Coronary artery (tissue), 2 donors: ENCODE measurements around the gene TELO2.

Experiments used
- DNase-seq: peaks from one replicate; pipeline ENCODE4 v3.0.0-alpha.2; 2017; ENCODE audit warnings: low spot score
- H3K27ac ChIP-seq, 2 donors: fragments of 200-600 bp; sonication (generic); one replicate each; pipeline ENCODE4 v1.5.1; 2016 to 2019
- H3K4me3 ChIP-seq: fragments of 200-600 bp; sonication (generic); 2 replicates; pipeline ENCODE4 v1.5.1; 2016; ENCODE audit warnings: mild to moderate bottlenecking, moderate library complexity
- TF ChIP-seq, protein P1 (sequence below): fragments of 200-600 bp; sonication (generic); IDR thresholded peaks from one replicate; pipeline ENCODE4 v1.5.1; 2019; ENCODE audit warnings: antibody characterized with exemption

Gene TELO2

GRCh38 chr16:1446296-1447080, 46.7 kb upstream of the TELO2 start:
- DNase-seq = no peak
- no peak overlapping the region for H3K4me3 ChIP-seq

GRCh38 chr16:1447965-1448364, 45.2 kb upstream of the TELO2 start:
- Histone ChIP-seq H3K4me3 (no peak overlapping the region), H3K27ac (no peak overlapping the region)
- no peak for DNase-seq
- TF ChIP-seq, protein P1, sequence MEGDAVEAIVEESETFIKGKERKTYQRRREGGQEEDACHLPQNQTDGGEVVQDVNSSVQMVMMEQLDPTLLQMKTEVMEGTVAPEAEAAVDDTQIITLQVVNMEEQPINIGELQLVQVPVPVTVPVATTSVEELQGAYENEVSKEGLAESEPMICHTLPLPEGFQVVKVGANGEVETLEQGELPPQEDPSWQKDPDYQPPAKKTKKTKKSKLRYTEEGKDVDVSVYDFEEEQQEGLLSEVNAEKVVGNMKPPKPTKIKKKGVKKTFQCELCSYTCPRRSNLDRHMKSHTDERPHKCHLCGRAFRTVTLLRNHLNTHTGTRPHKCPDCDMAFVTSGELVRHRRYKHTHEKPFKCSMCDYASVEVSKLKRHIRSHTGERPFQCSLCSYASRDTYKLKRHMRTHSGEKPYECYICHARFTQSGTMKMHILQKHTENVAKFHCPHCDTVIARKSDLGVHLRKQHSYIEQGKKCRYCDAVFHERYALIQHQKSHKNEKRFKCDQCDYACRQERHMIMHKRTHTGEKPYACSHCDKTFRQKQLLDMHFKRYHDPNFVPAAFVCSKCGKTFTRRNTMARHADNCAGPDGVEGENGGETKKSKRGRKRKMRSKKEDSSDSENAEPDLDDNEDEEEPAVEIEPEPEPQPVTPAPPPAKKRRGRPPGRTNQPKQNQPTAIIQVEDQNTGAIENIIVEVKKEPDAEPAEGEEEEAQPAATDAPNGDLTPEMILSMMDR = no peak

More at GRCh38 chr16:1446296-1447080, 46.7 kb upstream of the TELO2 start:
- no peak overlapping the region for H3K27ac ChIP-seq
- TF ChIP-seq, protein P1 = no peak

DNA sequence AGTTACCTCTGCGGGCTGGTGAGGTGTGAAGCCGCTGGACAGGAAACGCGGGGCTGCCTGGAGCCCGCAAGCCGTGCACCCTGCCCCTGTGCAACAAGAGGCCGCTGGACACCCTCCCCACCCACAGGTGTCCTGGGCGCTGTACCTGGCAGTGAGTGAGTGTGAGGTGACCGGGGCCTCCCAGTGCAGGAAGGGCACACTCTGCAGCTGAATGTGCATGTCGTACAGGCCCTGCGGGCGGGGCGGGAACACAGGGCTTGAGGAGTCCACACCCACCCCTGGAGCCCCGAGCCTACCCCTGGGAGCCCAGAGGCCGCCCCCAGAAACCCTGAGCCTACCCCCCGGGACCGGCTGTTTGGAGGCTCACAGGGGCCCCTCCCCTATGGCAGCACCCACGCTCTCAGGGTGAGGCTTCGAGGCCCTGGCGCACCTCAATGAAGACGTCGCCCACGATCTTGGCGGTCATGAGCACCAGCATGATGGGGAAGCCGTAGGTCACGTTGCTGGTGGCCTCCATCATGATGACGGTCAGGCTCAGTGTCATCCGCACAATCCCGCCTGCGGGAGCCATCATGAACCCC, 44.5 kb upstream of the TELO2 start:
- Histone ChIP-seq H3K27ac (no peak overlapping the region), H3K4me3 (no peak overlapping the region)
- no peak for DNase-seq
- TF ChIP-seq, protein P1 = no peak

- Histone ChIP-seq H3K27ac (no peak overlapping the region), H3K4me3 (no peak overlapping the region)
- TF ChIP-seq, protein P1 = no peak
- no peak for DNase-seq
Observed at GRCh38 chr16:1449201-1449788, 43.9 kb upstream of the TELO2 start.

DNA sequence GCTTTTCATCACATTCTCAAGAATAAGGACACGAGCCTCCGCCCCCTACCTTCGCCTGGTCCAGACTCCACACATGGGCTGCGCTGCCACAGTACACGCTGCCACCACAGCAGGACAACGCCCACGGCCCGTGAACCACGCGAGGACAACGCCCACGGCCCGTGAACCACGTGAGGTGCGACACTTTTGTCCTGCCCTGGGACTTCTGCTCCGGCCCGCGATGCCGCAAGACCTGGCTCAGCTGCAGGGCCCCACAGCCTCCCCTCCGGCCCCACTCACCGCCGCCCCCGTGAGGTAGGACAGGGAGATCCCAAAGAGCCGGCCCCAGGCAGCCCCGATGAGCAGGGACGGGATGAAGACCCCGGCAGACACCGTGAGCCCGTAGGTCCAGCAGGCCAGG, 42.9 kb upstream of the TELO2 start:
- Histone ChIP-seq H3K4me3 (no peak overlapping the region), H3K27ac (no peak overlapping the region)
- DNase-seq = no peak
- TF ChIP-seq, protein P1 = no peak

- no peak overlapping the region for H3K4me3 ChIP-seq
- TF ChIP-seq, protein P1 = no peak
- no peak for DNase-seq
- no peak overlapping the region for H3K27ac ChIP-seq
Observed at GRCh38 chr16:1450841-1451240, 42.3 kb upstream of the TELO2 start.
